ENCODE data around the gene ZNF8. TPM values are rescaled to one million over a fixed set of nuclear protein-coding genes. Genes with fewer than 3 reads are reported as not detected.
"Not testable (repeated sequence)": the region's sequence is repeated elsewhere in the genome, so short reads cannot be mapped to it uniquely, and the experiment has no call there.

The ZNF8 gene
- total RNA-seq: 7.6 and 8.0 TPM in 2 replicates
- 3.4 TPM for polyA plus RNA-seq (2012)

- peak; percentile 100 for DNase-seq (ENCODE audit: low read depth)
These were observed at the start of gene ZNF8 for GRCh38 chr19:58278541-58279041. Gene ZNF8, plus strand, starts transcription at chr19:58278955. Its CDS starts 127 bp downstream, at chr19:58279082.

- peak; percentile 37 for DNase-seq (ENCODE audit: low read depth)
These were observed 49.5 kb upstream of the ZNF8 start for GRCh38 chr19:58229255-58229639.

- no peak for DNase-seq (ENCODE audit: low read depth)
These were observed 41.4 kb upstream of the ZNF8 start for GRCh38 chr19:58237324-58237723.

GRCh38 chr19:58243351-58243750, 35.4 kb upstream of the ZNF8 start:
- DNase-seq (ENCODE audit: low read depth): no peak

- DNase-seq (ENCODE audit: low read depth): no peak
These were observed 29.9 kb upstream of the ZNF8 start for GRCh38 chr19:58248886-58249285.

GRCh38 chr19:58252102-58252685, 26.6 kb upstream of the ZNF8 start:
- DNase-seq (ENCODE audit: low read depth): no peak

GRCh38 chr19:58258259-58258658, 20.5 kb upstream of the ZNF8 start:
- DNase-seq (ENCODE audit: low read depth): not testable (repeated sequence)

GRCh38 chr19:58261600-58261967, 17.2 kb upstream of the ZNF8 start:
- DNase-seq (ENCODE audit: low read depth): no peak

GRCh38 chr19:58261968-58262921, 16.5 kb upstream of the ZNF8 start:
- DNase-seq (ENCODE audit: low read depth): no peak

- DNase-seq (ENCODE audit: low read depth): no peak
These were observed 15.8 kb upstream of the ZNF8 start for GRCh38 chr19:58262922-58263296.

GRCh38 chr19:58265100-58265499, 13.7 kb upstream of the ZNF8 start:
- no peak for DNase-seq (ENCODE audit: low read depth)

- no peak for DNase-seq (ENCODE audit: low read depth)
These were observed 10.4 kb upstream of the ZNF8 start for GRCh38 chr19:58268344-58268743.

GRCh38 chr19:58274771-58275201, 4.0 kb upstream of the ZNF8 start:
- peak; percentile 68 for DNase-seq (ENCODE audit: low read depth)

GRCh38 chr19:58275564-58275963, 3.2 kb upstream of the ZNF8 start:
- DNase-seq (ENCODE audit: low read depth): no peak

- no peak for DNase-seq (ENCODE audit: low read depth)
These were observed 1.6 kb upstream of the ZNF8 start for GRCh38 chr19:58277197-58277596.

- DNase-seq (ENCODE audit: low read depth): no peak
These were observed 811 bp upstream of the ZNF8 start for GRCh38 chr19:58277748-58278540.

- peak; percentile 81 for DNase-seq (ENCODE audit: low read depth)
These were observed 528 bp downstream of the ZNF8 start for GRCh38 chr19:58279042-58279924.

- no peak for DNase-seq (ENCODE audit: low read depth)
These were observed 1.2 kb downstream of the ZNF8 start for GRCh38 chr19:58279925-58280316.

- no peak for DNase-seq (ENCODE audit: low read depth)
These were observed 5.4 kb downstream of the ZNF8 start for GRCh38 chr19:58284199-58284598.

- DNase-seq (ENCODE audit: low read depth): no peak
These were observed 13.2 kb downstream of the ZNF8 start for GRCh38 chr19:58291943-58292342.
